HG02973 (cell line): ENCODE results near the gene DRGX.

Experiments
- ATAC-seq: cut with Tn5 transposase; IDR thresholded peaks from one replicate; pipeline ENCODE4 v1.9.1; 2021; ENCODE audit warnings: moderate library complexity; ENCODE audit not compliant: unreplicated experiment

DRGX gene

GRCh38 chr10:49395741-49396665, at the start of gene DRGX:
Gene DRGX (minus strand): TSS chr10:49396089. CDS start chr10:49395440, 649 bp downstream.
- ATAC-seq = no peak

- no peak for ATAC-seq
Observed at GRCh38 chr10:49444349-49444748, 48.5 kb upstream of the DRGX start.

GRCh38 chr10:49442863-49443262, 47.0 kb upstream of the DRGX start:
- ATAC-seq = no peak

- no peak for ATAC-seq
Observed at GRCh38 chr10:49441488-49442476, 45.9 kb upstream of the DRGX start.

GRCh38 chr10:49435225-49435624, 39.3 kb upstream of the DRGX start:
- ATAC-seq = no peak

DNA sequence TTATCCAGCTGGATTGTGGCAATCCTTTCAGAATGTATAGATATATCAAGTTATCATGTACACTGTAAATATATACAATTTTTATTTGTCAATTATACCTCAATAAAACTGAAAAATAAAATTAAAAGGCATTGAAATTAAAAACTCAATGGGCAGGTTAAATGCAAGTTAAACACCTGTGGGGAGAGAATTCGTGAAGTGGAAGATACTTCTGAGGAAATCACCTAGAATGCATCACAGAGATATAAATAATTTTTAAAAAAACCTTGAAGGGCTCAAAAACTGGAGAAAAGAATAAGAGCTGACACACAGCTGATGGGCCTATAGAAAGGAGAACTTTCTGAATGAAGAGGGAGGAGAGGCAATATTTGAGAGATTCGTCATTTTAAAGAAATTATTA, 37.2 kb upstream of the DRGX start:
- no peak for ATAC-seq

- no peak for ATAC-seq
Observed at GRCh38 chr10:49431426-49431825, 35.5 kb upstream of the DRGX start.

DNA sequence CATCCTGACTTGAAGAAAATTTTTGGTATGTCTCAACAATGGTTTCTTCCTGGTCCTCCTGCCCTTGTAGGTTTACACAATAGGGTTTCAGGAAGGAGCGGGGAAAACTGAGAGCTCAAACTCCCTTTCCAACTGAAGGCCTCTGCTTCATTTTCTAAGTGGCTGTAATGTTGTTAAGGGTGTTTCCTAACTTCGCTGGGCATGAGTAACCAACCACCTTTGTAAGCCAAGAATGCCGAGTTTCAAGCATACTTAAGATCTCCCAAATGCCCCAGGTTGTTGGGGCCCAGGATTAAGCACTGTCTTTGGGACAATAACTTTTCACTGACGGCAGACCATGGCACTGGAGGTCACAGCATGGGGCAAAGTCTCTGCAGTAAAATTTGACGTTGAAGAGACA, 33.6 kb upstream of the DRGX start:
- no peak for ATAC-seq

DNA sequence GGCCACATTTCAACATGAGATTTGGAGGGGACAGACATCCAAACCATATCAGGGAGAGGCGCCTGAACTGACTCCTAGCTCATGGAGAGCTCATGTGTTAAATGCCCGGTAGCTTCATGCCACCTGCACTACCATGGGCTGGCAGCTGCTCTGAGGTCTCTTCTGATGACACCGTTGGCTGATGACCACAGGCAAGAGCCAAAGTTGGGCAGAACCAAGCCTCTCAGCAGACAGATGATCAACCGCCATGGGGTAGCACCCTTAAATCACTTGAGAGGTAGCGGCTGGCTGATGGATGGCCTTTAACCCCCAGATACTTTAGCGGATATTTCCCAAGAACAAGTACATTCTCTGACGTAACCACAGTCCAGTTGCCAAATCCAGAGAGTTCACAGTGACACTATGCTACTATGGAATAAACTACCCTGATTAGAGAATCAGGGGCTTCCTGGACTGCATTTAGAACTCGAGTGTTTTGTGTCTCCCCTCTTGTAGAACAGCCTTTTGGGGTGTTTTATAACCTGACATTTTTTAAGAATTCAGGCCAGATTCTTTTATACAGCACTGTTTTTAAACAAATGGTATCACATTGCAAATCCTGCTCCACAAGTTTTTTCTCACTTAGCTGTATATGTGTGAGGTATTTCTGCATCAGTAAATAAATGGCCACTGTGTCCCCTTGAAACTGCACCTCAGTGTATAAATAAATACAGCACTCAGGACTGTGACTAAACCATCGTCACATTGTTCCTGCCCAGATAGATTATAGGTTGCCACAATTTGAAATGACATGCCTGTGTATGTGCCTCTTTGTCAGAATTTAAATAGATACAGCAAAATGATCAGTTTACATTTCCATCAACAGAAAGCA, 30.8 kb upstream of the DRGX start:
- no peak for ATAC-seq

DNA sequence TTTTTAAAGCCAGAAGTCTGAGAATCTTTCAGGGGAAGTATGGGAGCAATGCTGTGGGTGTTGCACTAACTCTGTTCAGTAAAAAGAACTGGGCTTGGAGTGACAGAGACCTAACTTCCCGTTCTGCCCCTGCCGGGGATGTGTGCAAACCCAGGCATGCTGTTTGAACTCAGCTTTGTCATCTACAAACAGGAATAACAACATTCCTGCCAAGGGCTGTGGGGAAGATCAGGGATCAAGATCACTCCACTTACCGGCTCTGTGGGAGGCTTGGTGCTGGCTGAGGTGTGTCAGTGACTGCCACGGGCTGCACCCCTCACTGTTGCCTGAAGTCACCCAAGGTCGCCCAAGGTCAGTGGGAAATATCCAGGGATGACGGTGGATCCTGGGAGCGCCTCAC, 23.1 kb upstream of the DRGX start:
- ATAC-seq = no peak

GRCh38 chr10:49418328-49418727, 22.4 kb upstream of the DRGX start:
- no peak for ATAC-seq

- no peak for ATAC-seq
Observed at GRCh38 chr10:49418053-49418326, 22.1 kb upstream of the DRGX start.

- ATAC-seq = no peak
Observed at GRCh38 chr10:49417311-49418052, 21.6 kb upstream of the DRGX start.

GRCh38 chr10:49415846-49416245, 20.0 kb upstream of the DRGX start:
- ATAC-seq = no peak

DNA sequence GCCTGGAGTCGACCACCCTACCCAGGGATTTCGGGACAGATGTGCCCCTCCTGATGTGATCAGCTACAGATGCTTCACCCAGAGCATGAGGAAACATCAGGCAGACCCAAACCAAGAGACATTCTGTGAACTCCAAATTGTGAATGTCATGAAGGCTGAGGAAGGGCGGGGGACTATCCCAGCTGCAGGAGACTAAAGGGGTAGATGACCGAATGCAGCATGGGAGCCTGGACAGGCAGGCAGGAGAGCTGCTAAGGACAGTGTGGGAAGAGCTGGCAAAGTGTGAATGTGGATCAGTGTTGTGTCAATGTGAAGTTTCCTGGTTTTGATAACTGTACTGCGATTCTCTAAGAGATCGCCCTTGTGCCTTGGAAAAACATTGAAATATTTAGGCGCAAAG, 19.2 kb upstream of the DRGX start:
- no peak for ATAC-seq

DNA sequence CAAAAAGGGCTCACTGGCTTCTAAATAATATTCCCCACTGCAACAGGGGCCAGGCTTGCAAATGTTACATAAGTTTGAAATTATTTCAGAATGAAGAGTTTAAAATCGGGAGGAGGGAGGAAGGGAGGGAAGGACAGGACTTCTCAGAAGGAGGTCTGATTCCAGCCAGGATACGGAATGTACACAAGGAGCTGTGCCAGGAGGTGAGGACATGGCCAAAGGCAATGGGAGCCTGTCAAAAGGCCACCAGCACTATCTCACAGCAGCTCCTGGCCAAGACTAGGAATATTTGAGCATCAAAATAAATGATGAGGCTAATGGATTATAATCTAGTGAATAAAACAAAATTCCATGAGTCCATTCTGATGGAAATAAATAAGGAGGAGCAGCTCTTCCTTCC, 18.6 kb upstream of the DRGX start:
- ATAC-seq = no peak

- no peak for ATAC-seq
Observed at GRCh38 chr10:49412571-49412970, 16.7 kb upstream of the DRGX start.

DNA sequence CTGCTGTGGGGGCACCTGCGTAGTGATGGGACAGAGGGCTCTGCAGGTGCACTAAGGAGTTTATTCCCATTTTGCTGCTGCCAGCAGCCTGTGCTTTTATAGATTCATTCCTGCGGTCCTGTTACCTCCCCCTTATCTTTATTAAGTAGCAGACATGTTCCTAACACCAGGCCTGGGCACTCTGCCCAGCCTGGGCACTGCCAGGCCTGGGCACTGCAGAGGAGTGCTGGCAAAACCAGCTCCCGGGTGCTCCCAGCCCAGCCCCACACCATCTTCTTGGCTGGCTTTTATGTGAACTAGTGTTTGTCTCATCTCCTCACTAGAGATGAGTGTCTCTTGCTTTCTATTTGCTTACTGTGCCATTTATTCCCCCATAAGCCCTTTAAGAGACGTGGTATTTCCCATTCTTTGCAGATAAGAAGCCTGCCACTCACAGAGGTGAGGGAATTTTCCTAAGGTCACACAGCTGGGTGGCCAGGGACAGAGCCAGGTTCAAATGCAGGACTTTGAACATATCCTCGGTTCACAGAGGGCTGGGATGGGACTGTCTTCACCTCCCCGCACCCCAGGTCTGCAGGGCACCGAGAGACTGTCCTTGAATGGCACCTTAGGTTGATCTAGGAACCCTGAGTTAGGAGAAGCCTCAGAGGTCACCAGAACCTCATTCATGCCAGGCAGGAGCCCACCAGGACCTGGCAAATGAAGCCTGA, 14.6 kb upstream of the DRGX start:
- ATAC-seq = no peak

- no peak for ATAC-seq
Observed at GRCh38 chr10:49409755-49410154, 13.9 kb upstream of the DRGX start.
